Tibial artery (tissue), 4 donors: ENCODE measurements around the gene RASAL1.

Experiments used
- DNase-seq, 2 donors: peaks; one replicate each; pipeline ENCODE4 v3.0.0-alpha.2; 2019
- H3K27ac ChIP-seq, 2 donors: fragments of 200-600 bp; sonication (generic) in 1 of 2; 1 replicate in 1 of 2; 2 replicates in 1 of 2; pipeline ENCODE4 v1.5.1; 2018 to 2019; ENCODE audit warnings: mild to moderate bottlenecking in 1 of 2
- H3K27me3 ChIP-seq, 2 donors: fragments of 200-600 bp; sonication (generic) in 1 of 2; one replicate each; pipeline versions ENCODE4 v1.5.1 to v1.6.0; 2016 to 2019
- H3K36me3 ChIP-seq, 3 donors: fragments of 200-600 bp; sonication (generic) in 2 of 3; one replicate each; pipeline ENCODE4 v1.5.1; 2016 to 2019; ENCODE audit warnings: mild to moderate bottlenecking in 2 of 3
- H3K4me1 ChIP-seq, 4 donors: fragments of 200-600 bp; sonication (generic) in 2 of 4; 1 replicate in 3 of 4; 2 replicates in 1 of 4; pipeline ENCODE4 v1.5.1; 2016 to 2019
- H3K4me3 ChIP-seq, 2 donors: fragments of 200-600 bp; sonication (generic) in 1 of 2; 1 replicate in 1 of 2; 2 replicates in 1 of 2; pipeline ENCODE4 v1.5.1; 2018 to 2019; ENCODE audit warnings: mild to moderate bottlenecking in 2 of 2
- H3K9me3 ChIP-seq, 3 donors: fragments of 200-600 bp; sonication (generic) in 1 of 3; one replicate each; pipeline ENCODE4 v1.5.1; 2016 to 2019
- CTCF ChIP-seq, 2 experiments: fragments of 200-600 bp in 1 of 2; fragments of 450-650 bp in 1 of 2; IDR thresholded peaks; one replicate each; pipeline ENCODE4 v1.5.1; 2017 to 2019; ENCODE audit warnings: antibody characterized with exemption in 2 of 2, mild to moderate bottlenecking in 1 of 2, moderate library complexity in 1 of 2
- intact Hi-C: fragments of 100-400 bp; cut with DNase I; formaldehyde crosslinking; loops from one replicate; pipeline ENCODE4 v1.15.0; 2023; ENCODE audit warnings: low total_unique reads

Gene RASAL1

DNA sequence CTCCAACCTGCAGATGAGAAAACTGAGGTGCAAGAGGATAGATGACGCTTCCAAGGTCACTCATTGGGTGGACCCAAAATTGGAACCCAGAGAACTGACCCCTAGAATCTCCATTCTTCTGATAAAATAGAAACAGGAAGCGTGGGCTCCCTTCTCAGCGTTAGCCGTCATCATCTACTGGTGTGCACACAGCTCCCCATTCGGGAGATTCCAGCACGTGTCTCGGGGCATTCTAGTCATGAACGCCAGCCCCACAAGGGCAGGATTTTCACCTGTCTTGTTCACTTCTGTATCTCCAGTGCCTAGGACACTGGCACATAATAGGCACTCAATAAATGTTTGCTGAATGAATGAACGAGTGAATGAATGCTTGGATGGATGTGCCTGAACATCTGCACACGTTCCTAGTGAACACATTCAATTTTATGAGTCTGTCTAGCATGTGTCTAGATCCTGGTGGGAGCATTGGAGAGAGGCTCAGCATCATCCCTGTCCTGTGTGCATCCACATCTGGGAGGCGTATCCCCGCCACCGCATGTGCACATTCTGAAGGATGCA is 30.5 kb downstream of the RASAL1 start:
- H3K36me3 ChIP-seq: no peaks in the 10 kb centered on the region
- intact Hi-C loops: no loop called here
- no peaks in the 10 kb centered on the region for H3K9me3 ChIP-seq
- peaks cover 0 to 4% (median 1%) of the 10 kb centered on the region in 4 donors for H3K4me1 ChIP-seq
- H3K27ac ChIP-seq: no peak overlapping the region
- no peak for DNase-seq
- H3K27me3 ChIP-seq: peaks cover 0 to 50% of the 10 kb centered on the region in 2 donors
- no peak overlapping the region for H3K4me3 ChIP-seq
- no peak for TF ChIP-seq CTCF (IDR thresholded peaks at IDR 0.05)

GRCh38 chr12:113103756-113104450 is 31.7 kb downstream of the RASAL1 start:
- DNase-seq: no peak
- no peak for TF ChIP-seq CTCF (IDR thresholded peaks at IDR 0.05)
- Histone ChIP-seq H3K27ac (no peak overlapping the region), H3K9me3 (no peaks in the 10 kb centered on the region), H3K4me3 (no peak overlapping the region), H3K27me3 (peaks cover 0 to 58% of the 10 kb centered on the region in 2 donors), H3K4me1 (peaks cover 0 to 6% (median 3%) of the 10 kb centered on the region in 4 donors), H3K36me3 (no peaks in the 10 kb centered on the region)
- intact Hi-C loops: no loop called here

DNA sequence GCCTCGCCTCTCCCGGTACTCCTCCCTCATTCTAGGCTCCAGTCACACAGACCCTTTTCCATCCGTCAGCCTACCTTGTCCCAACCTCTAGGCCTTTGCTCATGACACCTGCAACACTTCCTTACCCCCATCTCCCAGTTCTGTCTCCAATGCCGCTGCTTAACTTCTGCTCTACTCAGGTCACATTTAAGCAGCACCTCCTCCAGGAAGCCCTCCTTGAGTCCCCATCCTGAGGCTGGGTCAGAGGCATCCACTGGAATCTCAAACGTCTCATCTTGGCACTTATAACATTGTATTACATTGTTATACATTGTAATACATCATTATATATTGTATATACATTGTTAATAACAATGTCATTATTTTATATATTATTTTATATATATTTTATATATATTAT is 32.8 kb downstream of the RASAL1 start:
- Histone ChIP-seq H3K4me3 (no peak overlapping the region), H3K36me3 (no peaks in the 10 kb centered on the region), H3K27ac (no peak overlapping the region), H3K9me3 (no peaks in the 10 kb centered on the region), H3K4me1 (peaks cover 0 to 17% (median 8%) of the 10 kb centered on the region in 4 donors), H3K27me3 (peaks cover 0 to 55% of the 10 kb centered on the region in 2 donors)
- intact Hi-C loops: no loop called here
- no peak for TF ChIP-seq CTCF (IDR thresholded peaks at IDR 0.05)
- no peak for DNase-seq

- peaks cover 0 to 55% of the 10 kb centered on the region in 2 donors for H3K27me3 ChIP-seq
Observed at GRCh38 chr12:113101751-113102150, 33.8 kb downstream of the RASAL1 start.

GRCh38 chr12:113099764-113100163 is 35.8 kb downstream of the RASAL1 start:
- Histone ChIP-seq H3K27ac (no peak overlapping the region), H3K4me1 (peaks cover 0 to 19% (median 8%) of the 10 kb centered on the region in 4 donors), H3K9me3 (no peaks in the 10 kb centered on the region), H3K4me3 (no peak overlapping the region), H3K36me3 (no peaks in the 10 kb centered on the region), H3K27me3 (peaks cover 0 to 46% of the 10 kb centered on the region in 2 donors)
- intact Hi-C loops: no loop called here
- no peak for DNase-seq
- no peak for TF ChIP-seq CTCF (IDR thresholded peaks at IDR 0.05)

More at GRCh38 chr12:113101751-113102150, 33.8 kb downstream of the RASAL1 start:
- H3K36me3 ChIP-seq: no peaks in the 10 kb centered on the region
- H3K4me1 ChIP-seq: peaks cover 0 to 19% (median 8%) of the 10 kb centered on the region in 4 donors
- TF ChIP-seq CTCF (IDR thresholded peaks at IDR 0.05): no peak
- intact Hi-C loops: no loop called here
- DNase-seq: no peak
- no peaks in the 10 kb centered on the region for H3K9me3 ChIP-seq
- no peak overlapping the region for H3K27ac ChIP-seq
- H3K4me3 ChIP-seq: no peak overlapping the region
